ENCODE measurements around the gene TMEM63B.
"Not testable (repeated sequence)": the region's sequence is repeated elsewhere in the genome, so short reads cannot be mapped to it uniquely, and the experiment has no call there.

The TMEM63B gene

DNA sequence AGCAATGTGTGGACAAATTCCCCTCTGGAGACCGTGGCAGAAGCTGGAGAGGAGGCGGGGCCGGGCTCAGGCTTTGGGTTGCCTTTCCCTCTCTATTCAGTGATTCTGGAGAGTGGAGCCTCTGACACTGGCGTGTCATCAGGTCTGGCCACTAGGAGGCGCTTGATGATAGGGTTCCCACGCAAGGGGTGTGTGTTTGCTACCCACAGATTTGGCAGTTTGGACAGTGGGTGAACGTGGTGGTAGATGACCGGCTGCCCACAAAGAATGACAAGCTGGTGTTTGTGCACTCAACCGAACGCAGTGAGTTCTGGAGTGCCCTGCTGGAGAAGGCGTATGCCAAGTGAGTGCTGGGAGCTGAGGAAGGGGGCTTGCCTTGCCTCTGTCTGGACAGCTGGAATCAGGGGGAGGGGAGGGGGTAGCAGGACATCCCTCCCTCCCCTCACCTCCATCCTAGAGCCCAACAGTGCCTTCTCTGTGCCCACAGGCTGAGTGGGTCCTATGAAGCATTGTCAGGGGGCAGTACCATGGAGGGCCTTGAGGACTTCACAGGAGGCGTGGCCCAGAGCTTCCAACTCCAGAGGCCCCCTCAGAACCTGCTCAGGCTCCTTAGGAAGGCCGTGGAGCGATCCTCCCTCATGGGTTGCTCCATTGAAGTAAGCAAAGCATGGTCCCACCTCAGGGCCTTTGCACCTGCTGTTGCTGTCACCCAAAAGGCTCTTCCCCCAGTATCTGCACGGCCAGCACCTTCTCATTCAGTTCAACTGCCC is 45.6 kb downstream of the TMEM63B start:
- DNase-seq = no peak

DNA sequence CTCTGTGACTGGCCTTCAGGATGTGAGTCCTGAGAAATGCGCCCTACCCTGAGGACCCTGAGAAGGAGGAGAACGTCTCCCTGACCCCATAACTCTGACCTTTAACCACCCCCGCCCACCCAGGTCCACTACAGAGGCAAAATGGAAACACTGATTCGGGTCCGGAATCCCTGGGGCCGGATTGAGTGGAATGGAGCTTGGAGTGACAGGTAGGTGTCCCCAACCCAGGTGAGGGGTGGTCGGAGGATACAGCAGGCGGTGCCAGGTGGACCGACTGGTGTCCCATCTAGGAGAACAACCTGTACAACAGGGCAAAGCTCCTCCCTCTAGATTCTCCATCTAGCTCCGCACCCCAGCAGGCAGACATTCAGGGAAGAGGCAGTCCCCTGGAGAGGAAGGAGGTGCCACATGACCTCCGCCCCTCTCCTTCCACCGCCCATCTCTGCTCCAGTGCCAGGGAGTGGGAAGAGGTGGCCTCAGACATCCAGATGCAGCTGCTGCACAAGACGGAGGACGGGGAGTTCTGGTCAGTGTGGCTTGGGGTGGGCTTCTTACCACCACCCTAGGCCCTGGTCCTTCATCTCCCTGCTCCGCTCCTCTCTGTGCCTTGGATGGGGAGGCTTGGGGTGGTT is 48.9 kb downstream of the TMEM63B start:
- no peak for DNase-seq

DNA sequence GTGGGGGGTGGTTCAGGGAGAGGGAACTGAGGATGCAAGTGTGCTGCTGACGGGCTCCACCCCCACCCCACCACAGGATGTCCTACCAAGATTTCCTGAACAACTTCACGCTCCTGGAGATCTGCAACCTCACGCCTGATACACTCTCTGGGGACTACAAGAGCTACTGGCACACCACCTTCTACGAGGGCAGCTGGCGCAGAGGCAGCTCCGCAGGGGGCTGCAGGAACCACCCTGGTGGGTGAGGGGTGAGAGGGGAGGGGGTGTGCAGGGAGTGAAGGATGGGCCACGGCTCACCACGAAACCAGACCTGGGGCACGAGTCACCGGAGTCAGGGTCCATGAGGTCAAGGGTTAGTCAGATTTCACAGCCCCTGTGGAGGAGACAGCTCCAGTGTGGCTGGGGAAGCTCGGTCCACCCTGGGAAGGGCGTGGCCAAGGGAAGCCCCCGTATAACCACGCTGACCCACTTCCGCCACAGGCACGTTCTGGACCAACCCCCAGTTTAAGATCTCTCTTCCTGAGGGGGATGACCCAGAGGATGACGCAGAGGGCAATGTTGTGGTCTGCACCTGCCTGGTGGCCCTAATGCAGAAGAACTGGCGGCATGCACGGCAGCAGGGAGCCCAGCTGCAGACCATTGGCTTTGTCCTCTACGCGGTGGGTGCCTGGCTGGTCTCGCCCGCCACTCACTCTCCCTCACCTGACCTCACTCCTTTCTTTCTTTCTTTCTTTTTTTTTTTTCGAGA is 49.6 kb downstream of the TMEM63B start:
- no peak for DNase-seq

DNA sequence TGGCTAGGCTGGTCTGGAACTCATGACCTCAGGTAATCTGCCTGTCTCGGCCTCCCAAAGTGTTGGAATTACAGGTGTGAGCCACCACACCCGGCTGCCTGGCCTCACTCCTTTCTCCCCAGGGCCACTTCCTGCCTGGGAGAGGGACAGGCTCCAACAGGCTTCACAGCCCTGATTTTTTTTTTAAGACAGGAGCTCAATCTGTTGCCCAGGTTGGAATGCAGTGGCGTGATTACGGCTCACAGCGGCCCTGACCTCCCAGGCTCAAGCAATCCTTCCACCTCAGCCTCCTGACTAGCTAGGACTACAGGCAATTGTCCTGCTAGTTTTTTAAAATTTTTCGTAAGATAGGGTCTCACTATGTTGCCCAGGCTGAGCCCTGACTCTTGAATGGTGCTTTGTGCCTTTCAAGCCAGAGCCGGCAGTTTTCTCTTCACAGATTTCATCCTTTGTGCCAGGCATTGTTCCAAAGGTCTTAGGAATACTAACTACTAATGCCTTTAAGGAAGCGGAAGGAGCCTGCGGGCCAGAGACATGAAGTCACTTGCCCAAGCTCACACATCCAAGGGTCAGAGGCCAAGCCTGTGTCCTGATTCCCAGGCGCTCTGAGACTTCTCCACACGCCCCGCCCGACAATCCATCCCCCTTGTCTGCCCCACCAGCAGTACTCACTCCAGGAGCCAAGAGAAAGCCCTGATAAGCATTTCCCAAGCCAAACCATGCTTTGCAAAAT is 50.5 kb downstream of the TMEM63B start:
- DNase-seq = no peak

DNA sequence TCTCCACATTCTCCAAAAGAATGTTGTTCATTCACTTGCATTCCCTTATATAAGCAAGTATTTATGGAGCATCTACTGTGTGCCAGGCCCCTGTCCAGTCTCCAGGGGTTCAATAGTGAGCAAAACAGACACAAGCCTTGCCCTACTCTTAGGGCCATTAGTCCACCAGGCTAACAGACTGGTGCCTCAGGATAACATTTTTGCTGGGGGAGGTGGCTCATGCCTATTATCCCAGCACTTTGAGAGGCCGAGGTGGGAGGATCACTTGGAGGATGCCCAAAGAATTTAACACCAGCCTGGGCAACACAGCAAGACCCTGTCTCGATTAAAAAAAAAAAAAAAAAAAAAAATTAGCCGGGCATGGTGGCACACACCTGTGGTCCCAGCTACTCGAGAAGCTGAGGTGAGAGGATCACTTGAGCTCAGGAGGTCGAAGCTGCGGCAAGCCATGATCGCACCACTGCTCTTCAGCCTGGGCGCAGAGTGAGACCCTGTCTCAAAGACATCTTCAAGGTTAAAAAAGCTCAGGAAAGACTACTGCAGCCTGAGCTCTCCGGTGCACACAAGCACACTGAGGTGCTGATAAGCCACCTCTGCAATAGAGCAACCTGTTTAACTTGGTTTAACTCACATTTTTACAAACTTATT is 51.2 kb downstream of the TMEM63B start:
- no peak for DNase-seq

- no peak for DNase-seq
These were observed 51.8 kb downstream of the TMEM63B start for GRCh38 chr6:44179072-44179536.

DNA sequence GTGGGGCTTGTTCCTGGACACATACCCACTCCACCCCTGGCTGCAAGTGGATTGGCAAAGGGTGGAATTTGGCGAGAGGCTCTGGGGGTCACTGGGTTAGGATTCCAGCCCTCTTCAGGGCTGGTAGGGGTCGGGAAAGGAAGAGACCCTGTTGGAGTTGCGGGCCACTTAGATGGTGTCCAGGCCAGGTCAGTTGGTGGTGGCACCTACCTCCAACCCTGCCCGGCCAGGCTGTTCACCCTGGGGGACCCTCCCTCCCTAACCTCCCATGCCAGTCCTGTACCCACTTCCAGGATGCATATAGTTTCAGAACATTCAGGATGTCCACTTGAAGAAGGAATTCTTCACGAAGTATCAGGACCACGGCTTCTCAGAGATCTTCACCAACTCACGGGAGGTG is 52.3 kb downstream of the TMEM63B start:
- DNase-seq = no peak

- DNase-seq = no peak
These were observed 53.1 kb downstream of the TMEM63B start for GRCh38 chr6:44180406-44180805.

DNA sequence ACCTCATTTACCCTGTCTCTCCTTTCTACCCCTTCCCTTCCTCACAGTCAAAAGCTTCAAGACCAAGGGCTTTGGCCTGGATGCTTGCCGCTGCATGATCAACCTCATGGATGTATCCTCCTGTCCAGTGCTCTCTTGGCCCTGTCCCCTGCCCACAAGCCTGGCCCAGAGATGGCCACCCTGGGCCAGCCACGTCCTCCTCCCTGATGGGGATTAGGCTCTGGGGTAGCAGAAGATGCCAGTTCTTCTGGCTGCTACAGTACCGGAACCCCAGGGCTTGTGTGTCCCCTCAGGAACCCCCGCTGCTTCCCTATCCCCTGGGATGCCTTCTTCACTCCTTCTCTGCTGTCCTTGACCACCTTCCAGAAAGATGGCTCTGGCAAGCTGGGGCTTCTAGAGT is 53.5 kb downstream of the TMEM63B start:
- DNase-seq = no peak

DNA sequence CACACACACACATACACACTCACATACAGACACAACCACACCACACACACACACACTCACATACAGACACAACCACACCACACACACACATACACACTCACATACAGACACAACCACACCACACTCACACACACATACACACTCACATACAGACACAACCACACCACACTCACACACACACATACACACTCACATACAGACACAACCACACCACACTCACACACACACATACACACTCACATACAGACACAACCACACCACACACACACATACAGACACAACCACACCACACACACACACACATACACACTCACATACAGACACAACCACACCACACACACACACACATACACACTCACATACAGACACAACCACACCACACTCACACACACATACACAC is 54.4 kb downstream of the TMEM63B start:
- not testable (repeated sequence) for DNase-seq

DNA sequence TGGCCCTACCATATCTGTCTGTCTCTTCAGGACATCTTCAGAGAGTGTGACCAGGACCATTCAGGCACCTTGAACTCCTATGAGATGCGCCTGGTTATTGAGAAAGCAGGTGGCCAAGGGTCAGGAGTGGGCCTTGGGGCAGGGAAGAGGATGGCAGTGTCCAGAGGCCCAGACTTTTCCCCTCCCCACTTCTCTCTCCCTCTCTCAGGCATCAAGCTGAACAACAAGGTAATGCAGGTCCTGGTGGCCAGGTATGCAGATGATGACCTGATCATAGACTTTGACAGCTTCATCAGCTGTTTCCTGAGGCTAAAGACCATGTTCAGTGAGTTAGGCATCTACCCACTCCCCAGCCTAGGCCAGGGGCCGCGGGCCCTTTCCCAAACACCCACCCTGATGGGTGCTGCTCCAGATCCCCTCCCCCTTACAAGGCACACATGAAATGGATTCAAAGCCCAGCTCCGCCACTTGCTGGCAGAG is 55.6 kb downstream of the TMEM63B start:
- no peak for DNase-seq

- no peak for DNase-seq
These were observed 56.4 kb downstream of the TMEM63B start for GRCh38 chr6:44183783-44184182.

- not testable (repeated sequence) for DNase-seq
These were observed 58.0 kb downstream of the TMEM63B start for GRCh38 chr6:44185356-44185755.

GRCh38 chr6:44185953-44186634 is 58.7 kb downstream of the TMEM63B start:
- no peak for DNase-seq

GRCh38 chr6:44186635-44187025 is 59.3 kb downstream of the TMEM63B start:
- no peak for DNase-seq

GRCh38 chr6:44188819-44189218 is 61.5 kb downstream of the TMEM63B start:
- DNase-seq = no peak

DNA sequence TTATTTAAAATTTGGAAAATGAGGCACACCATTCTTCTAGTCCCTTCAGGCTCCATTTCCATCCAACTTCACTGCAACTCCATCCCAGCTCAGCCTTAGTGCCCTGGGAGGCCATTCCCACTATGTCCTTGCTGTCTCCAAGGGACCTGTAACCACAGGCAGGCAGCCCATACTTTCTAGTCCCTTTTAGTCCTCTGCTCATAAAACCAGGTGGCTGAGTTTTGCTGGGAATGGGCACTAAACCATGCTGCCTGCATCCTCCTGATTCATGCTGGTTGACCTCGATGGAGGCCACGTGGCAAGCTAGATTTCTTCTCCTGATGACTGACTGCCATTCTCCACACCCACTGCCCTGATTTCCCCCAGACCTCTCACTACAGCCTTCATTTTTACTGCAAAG is 61.9 kb downstream of the TMEM63B start:
- DNase-seq = no peak

GRCh38 chr6:44190715-44191114 is 63.4 kb downstream of the TMEM63B start:
- no peak for DNase-seq

DNA sequence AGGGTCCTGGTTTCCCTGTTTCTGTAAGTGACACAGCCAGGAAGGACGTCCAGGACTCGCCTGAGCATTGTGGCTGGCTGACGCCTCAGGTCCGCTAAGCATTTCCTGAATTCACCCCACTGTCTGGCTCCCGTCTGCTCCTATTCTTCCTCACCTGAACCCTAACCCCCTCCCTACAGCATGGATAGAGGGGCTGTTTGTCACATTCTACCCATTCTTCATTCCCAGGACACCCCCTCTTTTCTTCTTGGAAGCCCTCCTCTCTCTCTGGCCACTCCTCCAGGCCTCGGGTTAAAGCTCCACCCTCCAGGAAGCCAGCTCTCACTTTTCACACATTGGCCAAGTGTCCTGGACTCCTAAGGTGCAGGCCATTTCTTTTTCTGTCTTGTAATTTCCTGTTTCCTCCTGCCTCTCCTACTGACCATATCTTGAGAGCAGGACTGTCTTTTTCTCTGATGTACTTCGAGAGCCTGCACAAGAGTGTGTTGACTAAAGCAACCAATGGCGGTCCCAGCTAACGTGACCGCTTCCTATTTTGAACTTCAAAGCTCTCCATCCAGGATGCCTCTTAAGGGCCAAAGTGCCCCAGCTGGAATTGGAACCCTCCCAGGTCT is 65.2 kb downstream of the TMEM63B start:
- DNase-seq = no peak

- DNase-seq = no peak
These were observed 66.1 kb downstream of the TMEM63B start for GRCh38 chr6:44193307-44193910.

- DNase-seq = no peak
These were observed 67.0 kb downstream of the TMEM63B start for GRCh38 chr6:44194326-44194725.

Measured in NCI-H1417 treated with DMSO at 0.1 percent for 48 hours (cell line).